ENCODE measurements around the gene LAMB4.

GRCh38 chr7:108076156-108076555 lies 54.0 kb downstream of the LAMB4 start:
- TF ChIP-seq EZH2phosphoT487 (IDR thresholded peaks at IDR 0.05; ENCODE audit: low read length) (no peak), CTCF (IDR thresholded peaks at IDR 0.05; ENCODE audit: low read length) (no peak), EZH2 (optimal IDR thresholded peaks at IDR 0.05; ENCODE audit: low read depth, low read length) (no peak)
